Measurements from ENCODE around the gene VPS35L.
A peak's percentile ranks its signal among the peaks of the same experiment; 100 is the strongest.
"Not testable (repeated sequence)": the region's sequence is repeated elsewhere in the genome, so short reads cannot be mapped to it uniquely, and the experiment has no call there.

The VPS35L gene

DNA sequence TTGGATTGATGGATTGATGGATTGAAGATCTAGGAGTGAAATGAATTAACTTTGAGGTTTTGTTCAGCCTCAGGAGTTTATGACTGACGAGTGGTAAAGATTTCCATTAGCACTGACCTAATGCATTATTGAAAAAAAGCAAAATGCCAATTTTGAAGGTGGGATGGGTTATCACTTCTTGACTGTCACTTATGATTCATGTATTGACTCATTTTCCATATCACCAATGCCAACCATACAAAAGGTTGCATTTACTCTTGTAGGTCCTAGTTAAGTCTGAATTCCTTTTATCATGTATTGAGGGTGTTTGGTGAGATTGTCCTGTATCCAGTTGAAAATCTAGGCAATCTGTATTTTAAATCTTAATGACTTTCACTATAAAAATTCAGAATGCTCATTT lies 104.9 kb downstream of the VPS35L start:
- no peak for DNase-seq

GRCh38 chr16:19662351-19662750 lies 106.8 kb downstream of the VPS35L start:
- DNase-seq, result no peak

- DNase-seq, result no peak
Measured at GRCh38 chr16:19664166-19664565, 108.7 kb downstream of the VPS35L start.

- not testable (repeated sequence) for DNase-seq
Measured at GRCh38 chr16:19665313-19665712, 109.8 kb downstream of the VPS35L start.

GRCh38 chr16:19666477-19666876 lies 111.0 kb downstream of the VPS35L start:
- no peak for DNase-seq

GRCh38 chr16:19672378-19672777 lies 116.9 kb downstream of the VPS35L start:
- no peak for DNase-seq

DNA sequence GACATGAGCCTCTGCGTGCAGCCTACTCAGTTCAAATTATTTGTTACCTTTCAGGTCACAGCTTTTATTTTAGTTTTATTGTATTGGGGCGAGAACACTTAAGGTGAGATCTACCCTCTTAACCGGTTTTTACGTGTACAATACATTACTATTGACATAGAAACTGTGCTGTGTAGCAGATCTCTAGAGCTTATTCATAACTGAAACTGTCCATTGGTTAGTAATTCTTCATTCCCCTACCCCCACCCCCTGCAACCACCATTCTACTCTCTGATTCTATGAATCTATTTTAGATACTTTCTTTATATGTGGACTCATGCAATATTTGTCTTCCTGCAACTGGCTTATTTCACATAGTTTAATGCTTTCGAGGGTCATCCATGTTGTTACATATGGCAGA lies 119.0 kb downstream of the VPS35L start:
- no peak for DNase-seq

- DNase-seq, result no peak
Measured at GRCh38 chr16:19677402-19677801, 121.9 kb downstream of the VPS35L start.

DNA sequence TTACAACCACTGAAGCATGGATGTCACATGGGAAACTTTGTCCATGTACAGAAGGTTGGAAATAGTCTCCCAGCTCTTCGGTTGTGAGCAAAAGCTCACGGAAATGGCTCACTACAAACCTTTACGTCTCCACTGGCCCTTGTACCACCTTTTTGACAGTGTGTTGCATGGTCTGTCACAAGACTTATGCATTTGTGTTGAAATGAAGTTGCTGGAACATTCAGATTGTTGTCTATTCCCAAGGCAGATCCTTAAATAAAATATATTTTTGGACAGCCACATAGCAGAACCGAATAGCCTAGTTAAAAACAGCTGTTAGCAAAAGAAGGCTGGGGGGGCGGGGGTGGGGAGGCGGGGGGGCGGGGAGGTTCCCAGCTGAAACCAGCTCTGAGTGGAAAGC lies 123.3 kb downstream of the VPS35L start:
- no peak for DNase-seq

DNA sequence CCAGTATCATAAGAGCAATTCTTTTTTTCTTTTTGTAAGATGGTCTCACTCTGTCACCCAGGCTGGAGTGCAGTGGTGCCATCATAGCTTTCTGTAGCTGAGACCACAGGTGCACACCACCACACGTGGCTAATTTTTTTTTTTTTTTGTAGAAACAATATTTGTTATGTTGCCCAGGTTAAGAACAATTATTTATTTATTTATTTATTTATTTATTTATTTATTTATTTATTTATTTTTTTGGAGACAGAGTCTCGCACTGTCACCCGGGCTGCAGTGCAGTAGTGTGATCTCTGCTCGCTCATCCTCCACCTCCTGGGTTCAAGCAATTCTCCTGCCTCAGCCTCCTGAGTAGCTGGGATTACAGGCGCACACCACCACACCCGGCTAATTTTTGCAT lies 123.8 kb downstream of the VPS35L start:
- not testable (repeated sequence) for DNase-seq

DNA sequence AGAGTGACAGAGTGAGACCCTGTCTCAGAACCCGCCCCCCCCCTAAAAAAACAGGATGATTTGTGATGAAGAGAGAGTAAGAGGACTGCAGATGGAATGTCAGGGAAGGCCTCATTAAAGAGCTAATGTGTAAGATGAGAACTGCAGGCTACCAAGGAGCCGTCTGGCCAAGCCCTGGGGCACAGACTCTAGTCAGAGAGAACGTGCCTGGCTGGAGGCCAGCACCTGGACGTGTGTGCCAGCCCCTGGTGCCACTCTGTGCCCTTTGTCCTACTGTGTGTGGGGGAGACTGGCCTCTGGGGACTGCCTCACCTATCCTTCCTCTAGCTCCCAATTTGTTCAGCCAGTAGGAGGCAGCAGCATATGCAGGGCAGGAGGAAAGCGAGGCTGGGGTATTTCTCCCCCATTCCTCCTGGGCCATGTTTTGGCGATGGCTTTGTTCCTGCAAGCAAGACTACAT lies 125.4 kb downstream of the VPS35L start:
- DNase-seq, result no peak

DNA sequence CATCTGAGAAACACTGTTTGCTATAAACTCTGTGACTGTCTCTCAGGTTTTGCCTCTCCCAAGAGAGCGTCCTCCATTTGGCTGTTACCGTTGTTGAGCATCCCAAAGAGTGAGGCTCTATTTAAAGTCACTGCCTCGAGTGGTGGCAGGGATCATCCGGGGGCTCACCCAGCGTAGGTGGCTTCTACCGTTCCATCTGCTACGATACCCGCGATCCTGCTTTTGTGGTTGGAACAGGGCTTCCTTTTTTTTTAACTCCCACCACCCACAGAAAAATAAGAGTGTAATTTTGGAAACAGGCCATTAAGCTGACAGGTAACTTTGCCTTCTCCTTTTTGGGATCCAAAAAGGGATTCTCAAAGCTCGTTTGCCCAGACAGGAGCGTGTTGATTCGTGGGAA lies 126.1 kb downstream of the VPS35L start:
- no peak for DNase-seq

DNA sequence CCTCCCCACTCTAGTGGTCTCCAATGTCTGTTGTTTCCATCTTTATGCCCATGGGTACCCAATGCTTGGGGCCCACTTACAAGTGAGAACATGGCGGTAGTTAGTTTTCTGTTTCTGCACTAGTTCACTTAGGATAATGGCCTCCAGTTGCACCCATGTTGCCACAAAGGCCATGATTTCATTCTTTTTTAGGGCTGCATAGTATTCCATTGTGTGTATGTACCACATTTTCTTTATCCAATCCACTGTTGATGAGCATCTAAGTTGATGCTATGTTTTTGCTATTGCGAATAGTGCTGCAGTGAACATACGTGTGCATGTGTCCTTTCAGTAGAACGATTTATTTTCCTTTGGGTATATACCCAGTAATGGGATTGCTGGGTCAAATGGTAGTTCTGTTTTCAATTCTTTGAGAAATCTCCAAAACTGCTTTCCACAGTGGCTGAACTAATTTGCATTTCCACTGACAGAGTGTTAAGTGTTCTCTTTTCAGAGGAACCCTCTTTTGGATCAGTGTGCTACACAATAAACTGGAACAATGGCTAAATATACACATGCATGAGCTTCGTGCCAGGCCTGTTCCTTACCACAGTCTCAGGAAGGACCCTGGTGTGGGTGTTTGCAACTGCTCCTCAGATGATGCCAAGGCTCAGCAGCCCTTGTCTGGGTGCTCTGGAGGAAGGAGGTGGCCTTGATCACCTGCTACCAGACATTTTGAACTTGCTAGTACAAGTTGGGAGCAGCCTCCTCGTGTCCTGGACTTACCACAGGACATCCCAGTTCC lies 128.1 kb downstream of the VPS35L start:
- no peak for DNase-seq

GRCh38 chr16:19685176-19685575 lies 129.7 kb downstream of the VPS35L start:
- DNase-seq, result no peak

GRCh38 chr16:19687279-19687678 lies 131.8 kb downstream of the VPS35L start:
- no peak for DNase-seq

GRCh38 chr16:19688396-19689024 lies 133.0 kb downstream of the VPS35L start:
- no peak for DNase-seq

- no peak for DNase-seq
Measured at GRCh38 chr16:19689342-19689741, 133.8 kb downstream of the VPS35L start.

DNA sequence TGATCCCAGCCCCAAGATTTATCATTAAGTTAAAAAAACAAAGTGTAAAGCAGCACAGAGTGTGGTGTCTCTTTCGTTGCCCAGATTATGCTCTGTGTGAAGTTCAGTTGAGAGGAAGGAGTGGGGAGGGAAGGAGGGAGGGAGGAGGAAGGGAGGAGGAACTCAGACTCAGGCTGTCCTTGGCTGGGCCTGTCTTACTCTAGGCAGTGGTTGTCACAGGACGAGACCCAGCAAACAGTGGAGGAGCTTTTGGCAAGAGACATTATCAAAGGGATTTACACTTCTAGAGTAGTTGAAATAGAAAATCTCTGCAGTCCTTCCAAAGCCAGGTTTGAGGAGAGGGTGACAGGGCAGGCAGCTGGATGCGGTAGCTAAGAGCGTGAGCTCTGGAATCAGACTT lies 134.7 kb downstream of the VPS35L start:
- no peak for DNase-seq

DNA sequence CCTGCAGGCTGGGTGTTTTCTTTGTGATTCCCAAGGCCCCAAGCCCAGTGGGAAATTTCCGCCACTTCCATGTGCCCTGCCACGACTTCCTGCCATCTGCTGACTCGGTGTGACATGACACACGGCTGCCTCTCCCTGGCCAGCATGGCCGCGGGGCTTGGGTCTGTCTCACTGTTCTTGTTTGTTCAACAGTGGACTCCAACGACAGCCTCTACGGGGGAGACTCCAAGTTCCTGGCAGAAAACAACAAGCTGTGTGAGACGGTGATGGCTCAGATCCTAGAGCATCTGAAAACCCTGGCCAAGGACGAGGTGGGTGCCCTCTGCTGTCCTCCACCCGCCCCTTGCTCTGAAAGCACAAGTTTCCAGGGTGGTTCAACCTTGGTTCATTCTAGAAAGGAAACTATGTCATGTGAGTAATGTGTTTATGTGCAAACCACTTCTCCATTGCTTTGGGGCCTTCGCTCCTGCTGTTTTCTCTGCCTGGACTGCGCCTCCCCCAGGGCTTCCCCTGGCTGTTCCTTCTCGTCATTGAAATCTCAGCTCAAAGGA lies 135.7 kb downstream of the VPS35L start:
- DNase-seq, result no peak

- DNase-seq, result no peak
Measured at GRCh38 chr16:19694989-19695388, 139.5 kb downstream of the VPS35L start.

GRCh38 chr16:19696328-19696727 lies 140.8 kb downstream of the VPS35L start:
- peak; percentile 54 for DNase-seq

DNA sequence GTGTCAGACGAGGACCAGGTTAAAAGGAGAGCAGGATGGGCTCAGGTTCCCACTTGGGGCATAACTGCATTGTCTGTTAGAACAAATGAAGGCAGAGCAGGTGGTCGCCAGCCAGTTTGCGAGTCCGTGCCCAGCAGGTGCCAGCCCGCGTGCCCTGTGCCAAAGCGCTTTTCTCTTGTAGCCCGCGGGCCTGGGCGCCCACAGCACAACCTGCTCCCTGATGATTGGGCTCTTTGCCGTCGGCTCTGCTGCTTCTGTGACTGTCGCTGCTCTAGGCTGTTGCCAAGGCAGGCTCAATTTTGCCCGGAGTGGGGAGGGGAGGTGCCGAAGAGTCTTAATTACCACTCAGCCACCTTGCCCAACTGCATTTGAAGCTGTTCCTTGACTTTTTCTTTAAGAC lies 141.5 kb downstream of the VPS35L start:
- no peak for DNase-seq

GRCh38 chr16:19697756-19698318 lies 142.3 kb downstream of the VPS35L start:
- DNase-seq, result no peak
